DMS79 (cell line): ENCODE results near the gene OSGIN1.

Source experiments
- DNase-seq: peaks from one replicate; lab custom pipeline; 2025; lab: John Stamatoyannopoulos, UW

Gene OSGIN1

DNA sequence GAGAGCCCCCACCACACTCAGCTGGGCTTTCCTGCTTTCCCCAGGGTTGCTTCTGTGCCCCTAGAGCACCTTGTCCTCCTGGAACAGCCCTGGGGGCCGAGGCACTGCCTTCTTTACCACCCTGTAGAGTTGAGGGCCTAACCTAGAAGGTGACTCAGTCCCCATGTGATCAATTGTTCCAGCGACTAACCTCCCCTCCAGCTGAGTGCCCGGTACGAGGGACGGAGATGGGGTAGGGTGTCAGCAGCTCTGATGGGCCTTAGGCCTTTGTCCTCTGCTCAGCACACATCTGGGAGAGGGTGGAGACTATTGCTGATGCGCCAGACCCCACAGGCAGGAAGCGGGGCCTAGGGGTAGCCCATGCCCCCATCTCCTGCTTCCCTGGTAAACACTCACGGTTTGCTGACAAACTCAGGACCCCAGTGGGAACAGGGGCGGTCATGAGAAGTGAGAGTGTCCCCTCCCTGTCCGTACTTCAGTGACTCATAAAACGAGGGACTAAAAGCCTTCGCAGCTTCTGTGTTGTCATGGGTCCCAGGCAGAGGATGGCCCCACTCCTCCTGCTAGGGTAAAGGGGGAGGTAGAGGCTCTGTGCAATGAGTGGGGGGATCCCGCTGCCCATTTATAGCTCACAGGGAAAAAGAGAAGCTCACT, 48.1 kb downstream of the OSGIN1 start:
- no peak for DNase-seq

GRCh38 chr16:84001726-84002125, 48.7 kb downstream of the OSGIN1 start:
- DNase-seq, result no peak

GRCh38 chr16:84003038-84003437, 50.0 kb downstream of the OSGIN1 start:
- no peak for DNase-seq

DNA sequence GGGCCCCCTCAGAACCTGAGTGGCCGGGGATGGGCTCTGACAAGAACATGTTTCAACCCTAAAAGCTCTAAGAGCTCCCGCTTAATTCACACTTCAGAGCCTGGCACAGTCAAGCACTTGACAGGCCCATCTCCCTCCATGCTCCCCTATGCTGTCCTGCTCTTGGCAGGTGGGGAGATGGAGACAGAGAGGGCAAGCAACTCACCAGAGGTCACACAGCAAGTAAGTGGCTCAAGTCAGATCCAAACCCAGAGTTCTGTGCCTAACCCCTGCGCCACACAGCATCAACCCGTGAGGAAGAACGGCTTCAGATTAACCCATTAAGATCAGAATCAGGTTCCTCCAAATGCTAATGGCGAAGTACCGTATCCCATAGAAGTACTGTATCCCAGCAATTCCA, 51.4 kb downstream of the OSGIN1 start:
- DNase-seq, result no peak

DNA sequence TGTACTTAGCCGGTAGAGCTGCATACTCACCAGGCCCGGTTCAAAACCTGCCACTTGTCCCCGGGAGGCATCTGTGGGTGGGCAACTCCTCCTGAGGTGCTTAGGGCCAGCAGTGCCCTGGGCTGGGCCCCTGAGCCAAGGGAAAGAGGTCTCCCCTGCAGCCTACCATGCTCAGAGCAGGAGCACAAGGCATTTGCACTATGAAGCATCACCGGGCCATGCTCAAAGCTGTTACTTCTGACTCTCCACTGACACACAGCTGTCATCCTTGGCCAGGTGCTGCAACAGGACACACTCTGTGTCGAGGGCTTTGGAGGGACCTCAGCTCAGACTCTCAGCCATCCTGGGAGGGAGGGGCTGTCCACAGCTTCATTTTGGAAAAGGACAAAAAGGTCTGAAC, 52.4 kb downstream of the OSGIN1 start:
- DNase-seq, result no peak

- no peak for DNase-seq
Observed at GRCh38 chr16:84007520-84007919, 54.5 kb downstream of the OSGIN1 start.

- DNase-seq, result no peak
Observed at GRCh38 chr16:84007965-84008364, 54.9 kb downstream of the OSGIN1 start.

DNA sequence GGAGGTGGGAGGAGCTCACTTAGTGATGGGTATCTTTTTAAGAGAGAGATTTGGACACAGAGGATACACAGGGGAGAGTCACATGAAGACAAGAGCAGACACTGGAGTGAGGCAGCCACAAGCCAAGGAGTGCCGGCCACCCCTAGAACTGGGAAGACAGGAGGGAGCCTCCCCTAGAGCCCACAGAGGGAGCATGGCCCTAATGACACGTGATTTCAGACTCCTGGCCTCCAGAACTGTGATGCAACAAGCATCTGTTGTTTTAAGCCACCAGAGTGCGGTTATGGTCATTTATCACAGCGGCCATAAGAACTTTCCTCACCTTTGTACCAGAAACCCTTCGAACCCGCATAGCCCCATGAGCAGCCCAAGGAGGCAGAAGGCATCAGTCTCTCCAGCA, 56.2 kb downstream of the OSGIN1 start:
- no peak for DNase-seq

- DNase-seq, result no peak
Observed at GRCh38 chr16:84013787-84014569, 60.9 kb downstream of the OSGIN1 start.

- no peak for DNase-seq
Observed at GRCh38 chr16:84014570-84015327, 61.7 kb downstream of the OSGIN1 start.

- no peak for DNase-seq
Observed at GRCh38 chr16:84015399-84015798, 62.4 kb downstream of the OSGIN1 start.
